SU-DHL-6 (cell line): ENCODE measurements around the gene ZNF280D.

Experiments used
- EZH2phosphoT487 ChIP-seq: fragments of 200-600 bp; sonication (generic), shearing (Covaris generic); conservative IDR thresholded peaks from 2 replicates; pipeline ENCODE4 v1.6.1; 2018; ENCODE audit warnings: mild to moderate bottlenecking, antibody characterized with exemption, low read length, moderate library complexity, mixed read lengths
- TF ChIP-seq, protein P1 (sequence below): fragments of 200-600 bp; sonication (generic); IDR thresholded peaks from one replicate; pipeline ENCODE4 v1.5.1; 2017; ENCODE audit warnings: antibody characterized with exemption, mild to moderate bottlenecking, low read length, moderate library complexity; ENCODE audit not compliant: insufficient read depth, poor library complexity, severe bottlenecking

DNA sequence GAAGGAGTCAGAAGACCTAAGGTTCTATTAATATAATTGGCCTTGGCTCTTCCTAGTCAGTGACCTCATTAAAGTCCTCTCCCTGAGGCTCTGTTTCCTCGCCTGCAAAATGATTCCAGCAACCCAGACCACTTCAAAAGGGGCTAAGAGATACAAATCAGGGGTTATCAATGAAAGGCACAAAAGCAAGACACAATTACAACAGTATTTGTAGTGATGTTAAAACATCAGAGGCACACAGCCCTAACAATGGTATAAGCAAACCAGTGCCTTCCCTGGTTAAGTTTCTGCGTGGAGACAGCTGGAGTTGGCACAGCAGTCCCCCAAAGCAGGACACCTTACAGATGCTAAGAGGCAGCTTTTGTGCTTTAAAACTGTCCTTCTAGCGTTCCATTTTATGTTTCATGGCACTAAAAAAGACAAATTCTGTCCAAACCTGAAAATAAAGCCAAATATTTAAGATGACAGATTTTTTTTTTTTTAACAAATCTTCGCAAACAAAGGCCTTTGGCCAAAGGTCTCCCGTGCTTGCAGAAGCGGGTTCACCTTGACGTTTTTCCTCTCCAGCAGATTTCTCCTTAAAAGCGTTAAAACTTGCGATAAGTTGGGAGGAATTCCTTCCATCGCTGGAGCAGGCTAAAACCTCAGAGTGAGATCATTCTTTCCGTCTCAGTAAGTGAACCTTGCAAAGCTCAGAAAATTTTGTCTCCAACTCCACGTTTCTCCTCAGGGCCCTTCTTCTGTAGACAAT, 999 bp downstream of the ZNF280D start:
- TF ChIP-seq EZH2phosphoT487: no peak
- TF ChIP-seq, protein P1, sequence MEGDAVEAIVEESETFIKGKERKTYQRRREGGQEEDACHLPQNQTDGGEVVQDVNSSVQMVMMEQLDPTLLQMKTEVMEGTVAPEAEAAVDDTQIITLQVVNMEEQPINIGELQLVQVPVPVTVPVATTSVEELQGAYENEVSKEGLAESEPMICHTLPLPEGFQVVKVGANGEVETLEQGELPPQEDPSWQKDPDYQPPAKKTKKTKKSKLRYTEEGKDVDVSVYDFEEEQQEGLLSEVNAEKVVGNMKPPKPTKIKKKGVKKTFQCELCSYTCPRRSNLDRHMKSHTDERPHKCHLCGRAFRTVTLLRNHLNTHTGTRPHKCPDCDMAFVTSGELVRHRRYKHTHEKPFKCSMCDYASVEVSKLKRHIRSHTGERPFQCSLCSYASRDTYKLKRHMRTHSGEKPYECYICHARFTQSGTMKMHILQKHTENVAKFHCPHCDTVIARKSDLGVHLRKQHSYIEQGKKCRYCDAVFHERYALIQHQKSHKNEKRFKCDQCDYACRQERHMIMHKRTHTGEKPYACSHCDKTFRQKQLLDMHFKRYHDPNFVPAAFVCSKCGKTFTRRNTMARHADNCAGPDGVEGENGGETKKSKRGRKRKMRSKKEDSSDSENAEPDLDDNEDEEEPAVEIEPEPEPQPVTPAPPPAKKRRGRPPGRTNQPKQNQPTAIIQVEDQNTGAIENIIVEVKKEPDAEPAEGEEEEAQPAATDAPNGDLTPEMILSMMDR: no peak
